ENCODE results near the gene KIF5C. TPM values are rescaled to one million over a fixed set of nuclear protein-coding genes. Genes with fewer than 3 reads are reported as not detected.

KIF5C gene
- total RNA-seq, 1 experiment from 2014 or later = 1.6 TPM

GRCh38 chr2:149008381-149008780 is 133.4 kb downstream of the KIF5C start:
- BruUV-seq (replicated peaks) = no TSS peak
- ChIA-PET CTCF (no interaction called here), POLR2A (no interaction called here)
- H3K36me3 ChIP-seq (ENCODE audit: control insufficient read depth, insufficient read depth, low read length) = no peaks in the 10 kb centered on the region
- TF ChIP-seq CTCF (IDR thresholded peaks at IDR 0.05) (no peak), REST (IDR thresholded peaks at IDR 0.05; ENCODE audit: insufficient read depth in 1 of 2, low read depth in 2 of 2, low read length in 1 of 2) (no peak), SIN3A (IDR thresholded peaks at IDR 0.05; ENCODE audit: borderline replicate concordance, insufficient read depth, low read depth, low read length) (no peak), POLR2AphosphoS5 (IDR thresholded peaks at IDR 0.05; ENCODE audit: low read depth, low read length) (no peak), TCF7L2 (IDR thresholded peaks at IDR 0.05; ENCODE audit: low read depth, low read length) (no peak)
- no peak overlapping the region for H3K4me3 ChIP-seq (ENCODE audit: low read depth in 2 of 2, low read length in 2 of 2)
- in situ Hi-C loops (cut with HindIII; ENCODE audit: low pct_unique_long_range_greater_than_20kb, low sequenced_read_pairs) (no loop called here), intact Hi-C loops (cut with micrococcal nuclease; ENCODE audit: unreplicated experiment) (no loop called here)
- H3K4me1 ChIP-seq (ENCODE audit: control insufficient read depth, insufficient read depth, low read length) = no peaks in the 10 kb centered on the region
- DNase-seq (ENCODE audit: low read depth, low spot score) = no peak
- ATAC-seq = no peak
- no peak overlapping the region for H3K27ac ChIP-seq (ENCODE audit: low read length)
- H3K27me3 ChIP-seq (ENCODE audit: control insufficient read depth, insufficient read depth, low read length) = no peaks in the 10 kb centered on the region; the same call in 1 of the 2 replicates
- no peaks in the 10 kb centered on the region for H3K9me3 ChIP-seq (ENCODE audit: control insufficient read depth, insufficient read depth, low read depth, low read length)

DNA sequence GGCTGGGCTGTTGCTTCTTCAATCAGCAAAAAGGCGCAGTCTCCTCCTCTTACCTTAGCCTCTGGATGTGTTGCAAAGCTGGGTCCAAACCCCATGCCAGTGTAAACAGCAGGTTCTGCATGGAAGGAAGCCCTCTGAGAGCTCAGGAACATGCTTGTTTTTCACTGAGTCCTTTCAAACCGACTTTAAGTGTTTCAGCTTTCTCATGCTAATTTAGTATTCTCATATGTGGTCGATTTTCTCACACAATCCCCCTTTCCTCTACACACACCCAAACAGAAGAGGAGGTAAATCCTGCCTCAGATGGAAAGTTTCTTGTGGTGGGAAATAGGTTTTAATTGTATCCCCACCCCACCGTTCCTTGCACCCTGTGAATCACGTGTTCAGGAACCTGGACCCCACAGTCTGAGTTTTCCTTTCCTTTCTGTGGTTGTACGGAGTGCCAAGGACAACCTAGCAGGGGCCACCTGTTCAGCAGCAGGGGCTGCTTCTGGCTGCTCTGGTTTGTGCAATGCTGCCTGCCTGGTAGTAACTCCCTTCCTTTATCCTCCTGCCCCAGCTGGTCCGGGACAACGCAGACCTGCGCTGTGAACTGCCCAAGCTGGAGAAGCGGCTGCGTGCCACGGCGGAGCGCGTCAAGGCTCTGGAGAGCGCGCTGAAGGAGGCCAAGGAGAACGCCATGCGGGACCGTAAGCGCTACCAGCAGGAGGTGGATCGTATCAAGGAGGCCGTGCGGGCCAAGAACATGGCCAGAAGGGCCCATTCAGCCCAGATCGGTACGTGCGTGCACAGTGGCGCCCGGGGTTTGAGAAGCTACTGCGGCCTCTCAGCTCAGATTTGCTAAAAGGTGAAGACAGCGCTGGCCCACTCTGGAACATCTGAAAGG is 134.8 kb downstream of the KIF5C start:
- ChIA-PET POLR2A (no interaction called here), CTCF (no interaction called here)
- Histone ChIP-seq H3K4me1 (ENCODE audit: control insufficient read depth, insufficient read depth, low read length) (no peaks in the 10 kb centered on the region), H3K27ac (ENCODE audit: low read length) (no peak overlapping the region), H3K36me3 (ENCODE audit: control insufficient read depth, insufficient read depth, low read length) (no peaks in the 10 kb centered on the region), H3K9me3 (ENCODE audit: control insufficient read depth, insufficient read depth, low read depth, low read length) (no peaks in the 10 kb centered on the region), H3K4me3 (ENCODE audit: low read depth in 2 of 2, low read length in 2 of 2) (no peak overlapping the region), H3K27me3 (ENCODE audit: control insufficient read depth, insufficient read depth, low read length) (no peaks in the 10 kb centered on the region; the same call in 1 of the 2 replicates)
- BruUV-seq (replicated peaks) = no TSS peak
- ATAC-seq = no peak
- intact Hi-C loops (cut with micrococcal nuclease; ENCODE audit: unreplicated experiment) = no loop called here
- TF ChIP-seq SIN3A (IDR thresholded peaks at IDR 0.05; ENCODE audit: borderline replicate concordance, insufficient read depth, low read depth, low read length) (no peak), POLR2AphosphoS5 (IDR thresholded peaks at IDR 0.05; ENCODE audit: low read depth, low read length) (no peak), CTCF (IDR thresholded peaks at IDR 0.05) (no peak), TCF7L2 (IDR thresholded peaks at IDR 0.05; ENCODE audit: low read depth, low read length) (no peak), REST (IDR thresholded peaks at IDR 0.05; ENCODE audit: insufficient read depth in 1 of 2, low read depth in 2 of 2, low read length in 1 of 2) (no peak)
- DNase-seq (ENCODE audit: low read depth, low spot score) = no peak
- in situ Hi-C loops (cut with HindIII; ENCODE audit: low pct_unique_long_range_greater_than_20kb, low sequenced_read_pairs) = no loop called here

Data from Panc1 (cell line).